Measurements from ENCODE around the gene PIP5K1B.

- TF ChIP-seq CTCF (conservative IDR thresholded peaks at IDR 0.05; ENCODE audit: low read length) (no peak), EZH2phosphoT487 (IDR thresholded peaks at IDR 0.05; ENCODE audit: borderline replicate concordance, low read depth, low read length) (no peak)
Measured at GRCh38 chr9:68978501-68978900, 273.5 kb downstream of the PIP5K1B start.

All from OCI-LY7 (cell line).